H1 (cell line): ENCODE results near the gene SNX13. TPM values are rescaled to one million over a fixed set of nuclear protein-coding genes. Genes with fewer than 3 reads are reported as not detected.

Experiments used
- BCL11A ChIP-seq, 2 experiments: IDR thresholded peaks; one replicate each; pipeline ENCODE4 v1.6.1; 2011; ENCODE audit warnings: low read depth in 2 of 2, low read length in 2 of 2, mild to moderate bottlenecking in 2 of 2
- FOSL1 ChIP-seq: IDR thresholded peaks from 2 replicates; pipeline ENCODE4 v1.6.1; 2011; ENCODE audit warnings: mild to moderate bottlenecking, low read depth, low read length, moderate library complexity; ENCODE audit not compliant: insufficient read depth
- YY1 ChIP-seq: IDR thresholded peaks from 2 replicates; pipeline ENCODE4 v1.6.1; 2011; ENCODE audit warnings: low read depth, mild to moderate bottlenecking, low read length
- polyA plus RNA-seq, 7 experiments: library from polyadenylated mRNA; depleted of rRNA in 3 of 7; stranded (reverse) in 5 of 7; unstranded in 2 of 7; fragments of >200 nt in 5 of 7; fragments of 200-250 nt in 2 of 7; gene quantifications; 1 replicate in 5 of 7; 2 replicates in 1 of 7; 4 replicates in 1 of 7; pipeline versions ENCODE4 v1.2.1 to v1.2.3, GENCODE V29; 2011 to 2013; ENCODE audit warnings: missing spikeins in 2 of 7, mixed read lengths in 2 of 7
- total RNA-seq: library from RNA; stranded (reverse); fragmentation: NEBNext Ultra II Directional; extraction: Animal tissue kit (Norgen Biotek cat#: 25700); gene quantifications from 2 replicates; pipeline ENCODE4 v1.2.1, GENCODE V29; 2021

The SNX13 gene
- total and polyA plus RNA-seq, 2 of the 8 experiments (the other 6 are each of a cell fraction or from before 2014, with no cell fraction given) = 5.5 to 27.4 TPM

DNA sequence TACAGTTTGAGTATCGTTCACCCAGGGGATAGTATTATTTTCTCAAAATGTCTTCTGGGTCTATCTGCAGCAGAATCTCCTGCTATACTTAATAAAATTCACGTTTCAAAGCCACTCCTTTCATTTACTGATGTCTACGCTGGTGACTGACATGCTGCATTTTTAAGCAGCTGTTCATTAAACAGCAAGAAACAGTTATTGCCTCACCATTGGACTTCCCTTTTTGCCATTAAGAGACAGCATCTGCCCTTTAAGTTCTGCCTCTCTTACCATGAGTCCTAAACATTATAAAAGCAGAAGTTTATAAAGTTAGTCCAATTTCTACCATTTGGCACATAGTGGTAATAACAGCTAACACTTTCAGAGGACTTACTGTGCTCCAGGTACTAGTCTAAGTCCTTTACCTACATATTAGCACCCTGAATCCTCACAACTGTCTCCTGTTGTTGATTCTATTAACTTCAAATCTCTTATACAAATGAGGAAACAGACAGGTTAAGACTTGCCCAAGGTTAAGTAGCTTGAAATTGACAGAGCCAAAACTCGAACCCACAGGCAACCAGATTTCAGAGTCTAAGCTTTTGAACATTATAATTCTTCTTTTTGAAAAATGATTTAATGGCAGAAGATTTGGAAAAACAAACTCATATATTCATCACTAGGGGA, 169.5 kb downstream of the SNX13 start (continued):
- no peak for TF ChIP-seq YY1
- TF ChIP-seq BCL11A (IDR thresholded peaks at IDR 0.05; ENCODE audit: low read depth in 2 of 2, low read length in 2 of 2) = no peak
- TF ChIP-seq FOSL1 = no peak
